K562 (cell line): Measurements from ENCODE around the gene ATG4D. TPM values are rescaled to one million over a fixed set of nuclear protein-coding genes. Genes with fewer than 3 reads are reported as not detected.

ENCODE experiments used
- ATAC-seq: fragments of 200-7000 bp; cut with Tn5 transposase; 3 replicates; pipeline ENCODE4 v1.9.1; 2020; ENCODE audit warnings: moderate library complexity
- BruUV-seq: library from RNA; stranded (reverse); fragments of 400-500 nt; replicated peaks from 2 replicates; lab custom pipeline; 2021; lab: Mats Ljungman, UMichigan
- CTCF ChIA-PET: fragments of 300-600 bp; formaldehyde crosslinking; extraction: SDS; loops from one replicate; lab custom pipeline; 2021; ENCODE audit warnings: low intra/inter-chr PET ratio; lab: Yijun Ruan, JAX
- POLR2A ChIA-PET: fragments of 300-600, 350-650 bp; sonication (Branson Sonifier 250); formaldehyde crosslinking; extraction: SDS; loops from one replicate; lab custom pipeline; 2021; ENCODE audit warnings: antibody characterized with exemption, inconsistent platforms; lab: Yijun Ruan, JAX
- DNase-seq, 4 experiments: peaks; one replicate each; pipeline versions ENCODE4 v3.0.0 to v3.0.0-alpha.2; 2011 to 2018; ENCODE audit warnings: low spot score in 3 of 4, mixed read lengths in 3 of 4; ENCODE audit errors: extremely low read depth in 1 of 4
- FAIRE-seq: peaks from 2 replicates; lab custom pipeline; 2011; peaks lifted over from hg19 to GRCh38; lab: Jason Lieb, UNC
- H2AFZ ChIP-seq: 2 replicates; pipeline ENCODE4 v1.6.0; 2011; ENCODE audit warnings: low read depth, low read length, control low read depth, inconsistent platforms
- H3K27ac ChIP-seq: fragments of 200-600 bp; 3 replicates; pipeline ENCODE4 v1.8.0; 2011; ENCODE audit warnings: low read depth, mild to moderate bottlenecking, control low read depth, inconsistent platforms, low read length, moderate library complexity, mixed read lengths; ENCODE audit errors: extremely low read depth
- H3K27me3 ChIP-seq, 2 experiments: fragments of 300-600 bp in 1 of 2; 2 replicates in 1 of 2; 3 replicates in 1 of 2; pipeline versions ENCODE4 v1.6.0 to v1.8.0; 2011; ENCODE audit warnings: inconsistent platforms in 2 of 2, low read length in 2 of 2, mild to moderate bottlenecking in 1 of 2, mixed read lengths in 1 of 2, moderate library complexity in 1 of 2; ENCODE audit not compliant: control insufficient read depth in 2 of 2, insufficient read depth in 2 of 2
- H3K36me3 ChIP-seq: fragments of 300-600 bp; 3 replicates; pipeline ENCODE4 v1.8.0; 2011; ENCODE audit warnings: mild to moderate bottlenecking, low read length, inconsistent platforms; ENCODE audit not compliant: control insufficient read depth, insufficient read depth
- H3K4me1 ChIP-seq, 2 experiments: fragments of 200-600 bp in 1 of 2; replicated peaks in 1 of 2; 2 replicates in 1 of 2; 3 replicates in 1 of 2; pipeline versions ENCODE4 v1.5.1 to v1.8.0; 2011; ENCODE audit warnings: inconsistent platforms in 2 of 2, low read length in 2 of 2, mild to moderate bottlenecking in 1 of 2, mixed read lengths in 1 of 2, moderate library complexity in 1 of 2; ENCODE audit not compliant: control insufficient read depth in 2 of 2, insufficient read depth in 2 of 2
- H3K4me2 ChIP-seq: 2 replicates; pipeline ENCODE4 v1.6.1; 2011; ENCODE audit warnings: low read length, control low read depth, inconsistent platforms, mixed read lengths; ENCODE audit not compliant: insufficient read depth
- H3K4me3 ChIP-seq: fragments of 200-600 bp; sonication (generic), shearing (Covaris generic); 2 replicates; pipeline ENCODE4 v1.5.1; 2016; ENCODE audit warnings: control low read depth, inconsistent platforms
- H3K79me2 ChIP-seq: fragments of 200-600 bp; 3 replicates; pipeline ENCODE4 v1.8.0; 2011; ENCODE audit warnings: low read length, inconsistent platforms; ENCODE audit not compliant: control insufficient read depth, insufficient read depth
- H3K9ac ChIP-seq, 2 experiments: 2 replicates each; pipeline versions ENCODE4 v1.6.0 to v1.6.1; 2011; ENCODE audit warnings: low read depth in 2 of 2, low read length in 2 of 2, control low read depth in 1 of 2, inconsistent platforms in 1 of 2, mild to moderate bottlenecking in 1 of 2, mixed read lengths in 1 of 2; ENCODE audit not compliant: insufficient read depth in 1 of 2
- H3K9me1 ChIP-seq: one replicate; pipeline ENCODE4 v1.6.0; 2011; ENCODE audit warnings: inconsistent platforms, mild to moderate bottlenecking, low read length, moderate library complexity; ENCODE audit not compliant: control insufficient read depth, insufficient read depth
- H3K9me3 ChIP-seq: replicated peaks from 2 replicates; pipeline ENCODE4 v1.5.1; 2011; ENCODE audit warnings: low read depth, low read length, inconsistent platforms; ENCODE audit not compliant: control insufficient read depth, insufficient read depth
- H4K20me1 ChIP-seq: replicated peaks from 2 replicates; pipeline ENCODE4 v1.6.1; 2011; ENCODE audit warnings: low read length, inconsistent platforms, mixed read lengths; ENCODE audit not compliant: control insufficient read depth, insufficient read depth
- BCOR ChIP-seq: fragments of 450-650 bp; IDR thresholded peaks from 2 replicates; pipeline ENCODE4 v1.6.1; 2016
- POLR2G ChIP-seq: fragments of 200-400 bp; formaldehyde crosslinking; IDR thresholded peaks from 2 replicates; pipeline ENCODE4 v1.6.1; 2017; ENCODE audit warnings: low read depth, mild to moderate bottlenecking, antibody characterized with exemption, low read length, moderate library complexity
- PPARD ChIP-seq: fragments of 250-450 bp; sonication (Bioruptor Pico); IDR thresholded peaks from 2 replicates; pipeline ENCODE4 v1.8.0; 2022; ENCODE audit warnings: inconsistent platforms, mild to moderate bottlenecking, moderate library complexity
- RBFOX2 ChIP-seq: fragments of 200-400 bp; formaldehyde crosslinking; IDR thresholded peaks from 2 replicates; pipeline ENCODE4 v1.6.1; 2017; ENCODE audit warnings: low read depth, mild to moderate bottlenecking, low read length, moderate library complexity
- RBM22 ChIP-seq: fragments of 200-400 bp; formaldehyde crosslinking; IDR thresholded peaks from 2 replicates; pipeline ENCODE4 v1.6.1; 2018; ENCODE audit warnings: low read length, low read depth; ENCODE audit not compliant: poor library complexity, severe bottlenecking
- RBM25 ChIP-seq: fragments of 200-400 bp; formaldehyde crosslinking; IDR thresholded peaks from 2 replicates; pipeline ENCODE4 v1.6.1; 2018; ENCODE audit warnings: low read length, low read depth, moderate library complexity; ENCODE audit not compliant: severe bottlenecking
- ZFP36 ChIP-seq: fragments of 150-350 bp; IDR thresholded peaks from 2 replicates; pipeline ENCODE4 v1.6.1; 2018; ENCODE audit warnings: low read length, low read depth; ENCODE audit not compliant: partially characterized antibody
- ZNF263 ChIP-seq: sonication (generic); formaldehyde crosslinking; IDR thresholded peaks from 2 replicates; pipeline ENCODE4 v1.8.0; 2022; ENCODE audit warnings: mild to moderate bottlenecking, missing genetic modification reagents, borderline replicate concordance
- WGBS: fragments of 100-300 bp; shearing (Covaris generic); methylation state at CpG from one replicate; pipeline ENCODE4 v1.1.6; 2016; ENCODE audit warnings: low coverage, mixed read lengths; ENCODE audit not compliant: insufficient coverage; ENCODE audit errors: missing lambda C conversion rate; 5-methylcytosine and 5-hydroxymethylcytosine counted together
- in situ Hi-C: fragments of 300-500 bp; cut with MboI; formaldehyde crosslinking; loops from 4 replicates; pipeline ENCODE4 v1.15.0; 2018; ENCODE audit warnings: inconsistent platforms, mixed read lengths
- intact Hi-C: fragments of 100-400 bp; cut with micrococcal nuclease; formaldehyde crosslinking; loops from 2 replicates; pipeline ENCODE4 v1.14.2; 2022
- polyA plus RNA-seq, 8 experiments: library from polyadenylated mRNA; depleted of rRNA in 4 of 8; stranded (reverse) in 5 of 8; unstranded in 3 of 8; fragments of >200 nt; fragmentation: Nextera tagmentation in 2 of 8; fragmentation: Illumina TruSeq in 1 of 8; extraction: Ambion mirVana in 2 of 8; extraction: Trizol in 1 of 8; gene quantifications; 2 replicates each; pipeline versions ENCODE4 v1.2.1 to v1.2.3, GENCODE V29; 2011 to 2014; ENCODE audit warnings: inconsistent platforms in 1 of 8, missing spikeins in 1 of 8
- total RNA-seq, 7 experiments: library from RNA; depleted of rRNA in 6 of 7; stranded (reverse); fragments of >200 nt in 6 of 7; fragmentation: Illumina TruSeq in 2 of 7; extraction: Trizol in 2 of 7; gene quantifications; 2 replicates each; pipeline versions ENCODE4 v1.2.1 to v1.2.3, GENCODE V29; 2011 to 2021; ENCODE audit warnings: low replicate concordance in 1 of 7
- TF ChIP-seq, protein P1 (sequence below), 3 experiments: IDR thresholded peaks in 2 of 3; conservative IDR thresholded peaks in 1 of 3; 2 replicates each; pipeline ENCODE4 v1.5.1; 2011 to 2012; ENCODE audit warnings: low read length in 3 of 3, mild to moderate bottlenecking in 3 of 3, control low read depth in 2 of 3, improper control_type of control experiment in 1 of 3, inconsistent platforms in 1 of 3, low read depth in 1 of 3, mixed read lengths in 1 of 3, moderate library complexity in 1 of 3; ENCODE audit not compliant: insufficient read depth in 2 of 3
- TF ChIP-seq, protein P2 (sequence below): fragments of 250-450 bp; sonication (Bioruptor Pico); IDR thresholded peaks from 2 replicates; pipeline ENCODE4 v1.9.0; 2021; ENCODE audit warnings: mild to moderate bottlenecking, inconsistent platforms
- TF ChIP-seq, protein P3 (sequence below), 3 experiments: fragments of 200-800 bp in 1 of 3; fragments of 250-450 bp in 1 of 3; fragments of 450-650 bp in 1 of 3; sonication (Bioruptor Pico) in 1 of 3; sonication (Bioruptor generic) in 1 of 3; formaldehyde crosslinking in 1 of 3; IDR thresholded peaks; 2 replicates each; pipeline versions ENCODE4 v1.6.1 to v1.8.0; 2016 to 2022; ENCODE audit warnings: mild to moderate bottlenecking in 2 of 3, missing genetic modification characterization in 2 of 3, missing compliant biosample characterization in 1 of 3, moderate library complexity in 1 of 3

The ATG4D gene
- total and polyA plus RNA-seq, 9 of the 15 experiments (the other 6 are each of a cell fraction or from before 2014, with no cell fraction given), result 0.51 to 66.1 (median 22.9) TPM

DNA sequence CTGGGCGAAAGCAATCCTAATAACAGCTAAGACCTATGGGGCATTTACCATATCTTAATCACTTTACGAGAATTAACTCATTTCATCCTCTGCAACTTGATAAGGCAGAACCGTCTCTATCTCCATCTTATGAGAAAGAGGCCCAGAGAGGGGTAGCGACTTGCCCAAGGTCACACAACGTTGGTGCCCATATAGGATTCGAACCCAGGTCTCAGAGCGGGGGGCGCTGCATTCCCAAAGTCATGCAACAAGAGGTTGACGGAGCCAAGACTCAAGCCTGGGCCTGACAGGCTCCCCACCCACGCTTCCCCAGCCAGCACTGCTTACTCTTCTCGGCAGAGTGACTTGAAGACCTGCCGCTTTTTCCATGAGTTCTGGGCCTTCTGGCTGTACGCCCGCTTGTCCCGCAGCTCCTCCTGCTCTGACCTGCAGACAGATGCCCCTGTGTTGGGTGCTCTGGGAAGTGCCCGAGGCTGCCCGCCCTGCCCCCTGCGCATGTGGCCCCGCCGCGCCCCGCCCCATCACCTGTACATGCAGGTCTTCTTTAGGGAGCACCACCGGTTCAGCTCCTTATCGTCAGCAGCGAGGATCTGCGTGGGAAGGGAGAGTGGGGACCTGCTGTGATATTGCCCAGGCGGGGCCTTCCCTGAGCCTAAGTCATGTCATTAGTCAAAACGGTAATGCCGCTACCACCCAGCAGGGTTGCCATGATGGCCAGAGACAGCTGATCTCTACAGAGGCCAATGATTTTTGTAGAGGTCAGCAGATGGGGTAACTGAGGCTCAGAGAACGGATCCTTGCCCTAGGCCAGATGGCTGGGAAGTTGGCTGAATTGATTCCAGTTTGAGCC, 11.3 kb downstream of the ATG4D start:
- WGBS, result 82% methylated on average over 24 of the region's 30 CpGs
- TF ChIP-seq RBM22 (peak; percentile 26), RBM25 (peak; percentile 35), ZNF263 (CRISPR knock-in tag) (peak; percentile 86), PPARD (CRISPR knock-in tag) (no peak), RBFOX2 (peak; percentile 55), ZFP36 (peak; percentile 54), POLR2G (peak; percentile 69), BCOR (peak; percentile 32; the same call in 1 of the 2 replicates)
- TF ChIP-seq, protein P1, sequence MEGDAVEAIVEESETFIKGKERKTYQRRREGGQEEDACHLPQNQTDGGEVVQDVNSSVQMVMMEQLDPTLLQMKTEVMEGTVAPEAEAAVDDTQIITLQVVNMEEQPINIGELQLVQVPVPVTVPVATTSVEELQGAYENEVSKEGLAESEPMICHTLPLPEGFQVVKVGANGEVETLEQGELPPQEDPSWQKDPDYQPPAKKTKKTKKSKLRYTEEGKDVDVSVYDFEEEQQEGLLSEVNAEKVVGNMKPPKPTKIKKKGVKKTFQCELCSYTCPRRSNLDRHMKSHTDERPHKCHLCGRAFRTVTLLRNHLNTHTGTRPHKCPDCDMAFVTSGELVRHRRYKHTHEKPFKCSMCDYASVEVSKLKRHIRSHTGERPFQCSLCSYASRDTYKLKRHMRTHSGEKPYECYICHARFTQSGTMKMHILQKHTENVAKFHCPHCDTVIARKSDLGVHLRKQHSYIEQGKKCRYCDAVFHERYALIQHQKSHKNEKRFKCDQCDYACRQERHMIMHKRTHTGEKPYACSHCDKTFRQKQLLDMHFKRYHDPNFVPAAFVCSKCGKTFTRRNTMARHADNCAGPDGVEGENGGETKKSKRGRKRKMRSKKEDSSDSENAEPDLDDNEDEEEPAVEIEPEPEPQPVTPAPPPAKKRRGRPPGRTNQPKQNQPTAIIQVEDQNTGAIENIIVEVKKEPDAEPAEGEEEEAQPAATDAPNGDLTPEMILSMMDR (IDR thresholded peaks at IDR 0.05 in 2 of 3, conservative IDR thresholded peaks at IDR 0.05 in 1 of 3; ENCODE audit: insufficient read depth in 2 of 3, low read depth in 1 of 3, low read length in 3 of 3), result 0 out of 6 replicates have a peak, but pooled peaks of 1 of the 3 experiments have one; percentile 11
- TF ChIP-seq, protein P2, sequence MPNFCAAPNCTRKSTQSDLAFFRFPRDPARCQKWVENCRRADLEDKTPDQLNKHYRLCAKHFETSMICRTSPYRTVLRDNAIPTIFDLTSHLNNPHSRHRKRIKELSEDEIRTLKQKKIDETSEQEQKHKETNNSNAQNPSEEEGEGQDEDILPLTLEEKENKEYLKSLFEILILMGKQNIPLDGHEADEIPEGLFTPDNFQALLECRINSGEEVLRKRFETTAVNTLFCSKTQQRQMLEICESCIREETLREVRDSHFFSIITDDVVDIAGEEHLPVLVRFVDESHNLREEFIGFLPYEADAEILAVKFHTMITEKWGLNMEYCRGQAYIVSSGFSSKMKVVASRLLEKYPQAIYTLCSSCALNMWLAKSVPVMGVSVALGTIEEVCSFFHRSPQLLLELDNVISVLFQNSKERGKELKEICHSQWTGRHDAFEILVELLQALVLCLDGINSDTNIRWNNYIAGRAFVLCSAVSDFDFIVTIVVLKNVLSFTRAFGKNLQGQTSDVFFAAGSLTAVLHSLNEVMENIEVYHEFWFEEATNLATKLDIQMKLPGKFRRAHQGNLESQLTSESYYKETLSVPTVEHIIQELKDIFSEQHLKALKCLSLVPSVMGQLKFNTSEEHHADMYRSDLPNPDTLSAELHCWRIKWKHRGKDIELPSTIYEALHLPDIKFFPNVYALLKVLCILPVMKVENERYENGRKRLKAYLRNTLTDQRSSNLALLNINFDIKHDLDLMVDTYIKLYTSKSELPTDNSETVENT (CRISPR knock-in tag), result no peak
- TF ChIP-seq, protein P3, sequence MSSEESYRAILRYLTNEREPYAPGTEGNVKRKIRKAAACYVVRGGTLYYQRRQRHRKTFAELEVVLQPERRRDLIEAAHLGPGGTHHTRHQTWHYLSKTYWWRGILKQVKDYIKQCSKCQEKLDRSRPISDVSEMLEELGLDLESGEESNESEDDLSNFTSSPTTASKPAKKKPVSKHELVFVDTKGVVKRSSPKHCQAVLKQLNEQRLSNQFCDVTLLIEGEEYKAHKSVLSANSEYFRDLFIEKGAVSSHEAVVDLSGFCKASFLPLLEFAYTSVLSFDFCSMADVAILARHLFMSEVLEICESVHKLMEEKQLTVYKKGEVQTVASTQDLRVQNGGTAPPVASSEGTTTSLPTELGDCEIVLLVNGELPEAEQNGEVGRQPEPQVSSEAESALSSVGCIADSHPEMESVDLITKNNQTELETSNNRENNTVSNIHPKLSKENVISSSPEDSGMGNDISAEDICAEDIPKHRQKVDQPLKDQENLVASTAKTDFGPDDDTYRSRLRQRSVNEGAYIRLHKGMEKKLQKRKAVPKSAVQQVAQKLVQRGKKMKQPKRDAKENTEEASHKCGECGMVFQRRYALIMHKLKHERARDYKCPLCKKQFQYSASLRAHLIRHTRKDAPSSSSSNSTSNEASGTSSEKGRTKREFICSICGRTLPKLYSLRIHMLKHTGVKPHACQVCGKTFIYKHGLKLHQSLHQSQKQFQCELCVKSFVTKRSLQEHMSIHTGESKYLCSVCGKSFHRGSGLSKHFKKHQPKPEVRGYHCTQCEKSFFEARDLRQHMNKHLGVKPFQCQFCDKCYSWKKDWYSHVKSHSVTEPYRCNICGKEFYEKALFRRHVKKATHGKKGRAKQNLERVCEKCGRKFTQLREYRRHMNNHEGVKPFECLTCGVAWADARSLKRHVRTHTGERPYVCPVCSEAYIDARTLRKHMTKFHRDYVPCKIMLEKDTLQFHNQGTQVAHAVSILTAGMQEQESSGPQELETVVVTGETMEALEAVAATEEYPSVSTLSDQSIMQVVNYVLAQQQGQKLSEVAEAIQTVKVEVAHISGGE (CRISPR knock-in tag; IDR thresholded peaks at IDR 0.05), result no peak
- TF ChIP-seq, all 486 proteins: peak for 8
- no peak overlapping the region for H3K4me3 ChIP-seq
- POLR2A ChIA-PET, result interaction anchor here (0.7 to 2.8 kb wide), 8 partner anchors 8 to 54 kb away, joined by 3 to 14 read pairs (median 6); partner anchors contain the start of genes CDKN2D and KRI1
- in situ Hi-C loops (no loop called here), intact Hi-C loops (no loop called here)
- ATAC-seq, result 0 out of 3 replicates have a peak, but pooled peaks have one; percentile 5
- CTCF ChIA-PET, result interaction anchor here (0.6 kb wide), 1 partner anchor 17 kb away, joined by 3 read pairs; no protein-coding TSS in a partner anchor
- H3K4me1 ChIP-seq, result peaks cover 0 to 26% of the 10 kb centered on the region in 2 experiments; a peak in 2 of 5 replicates
- H3K9me3 ChIP-seq, result peaks cover 3% of the 10 kb centered on the region
- BruUV-seq, result no TSS peak
- no peak for DNase-seq
- H4K20me1 ChIP-seq, result peaks cover 11% of the 10 kb centered on the region
- H2AFZ ChIP-seq, result no peak overlapping the region
- no peaks in the 10 kb centered on the region for H3K27me3 ChIP-seq
- H3K36me3 ChIP-seq, result peaks cover 94% of the 10 kb centered on the region
- H3K9ac ChIP-seq, result no peak overlapping the region
- H3K4me2 ChIP-seq, result no peak overlapping the region
- no peaks in the 10 kb centered on the region; the same call in 2 of the 3 replicates for H3K79me2 ChIP-seq
- no peak overlapping the region for H3K27ac ChIP-seq
- FAIRE-seq, result no peak
- no peaks in the 10 kb centered on the region for H3K9me1 ChIP-seq
